CD4-positive, alpha-beta T cell treated with Interleukin-4 for 1 hour (primary cell): Measurements from ENCODE around the gene ZFHX2.

Source experiments
- DNase-seq, 2 donors: peaks; one replicate each; pipeline ENCODE4 v3.0.0-alpha.2; 2020 to 2022

Gene ZFHX2

GRCh38 chr14:23559010-23559925, 7.7 kb upstream of the ZFHX2 start:
- peak; percentile 68 for DNase-seq

GRCh38 chr14:23558346-23559009, 6.9 kb upstream of the ZFHX2 start:
- no peak for DNase-seq

GRCh38 chr14:23557946-23558345, 6.4 kb upstream of the ZFHX2 start:
- no peak for DNase-seq

GRCh38 chr14:23557521-23557920, 6.0 kb upstream of the ZFHX2 start:
- DNase-seq, result no peak

- DNase-seq, result no peak
These were observed 5.3 kb upstream of the ZFHX2 start for GRCh38 chr14:23556700-23557440.

GRCh38 chr14:23555882-23556699, 4.5 kb upstream of the ZFHX2 start, which contains the start of gene THTPA:
THTPA (plus strand) TSS chr14:23556271; CDS start chr14:23556758, 487 bp downstream.
- DNase-seq, result peak; percentile 94

GRCh38 chr14:23555533-23555881, 3.9 kb upstream of the ZFHX2 start:
- no peak for DNase-seq

- no peak for DNase-seq
These were observed 726 bp downstream of the ZFHX2 start for GRCh38 chr14:23550812-23551265.

- no peak for DNase-seq
These were observed 1.3 kb downstream of the ZFHX2 start for GRCh38 chr14:23550131-23550811.

- no peak for DNase-seq
These were observed 2.9 kb downstream of the ZFHX2 start for GRCh38 chr14:23548351-23549318.

GRCh38 chr14:23547924-23548323, 3.6 kb downstream of the ZFHX2 start:
- no peak for DNase-seq

GRCh38 chr14:23546450-23547035, 5.0 kb downstream of the ZFHX2 start:
- no peak for DNase-seq

GRCh38 chr14:23545740-23546365, 5.7 kb downstream of the ZFHX2 start:
- DNase-seq, result no peak

- no peak for DNase-seq
These were observed 6.8 kb downstream of the ZFHX2 start for GRCh38 chr14:23544511-23545447.

GRCh38 chr14:23543403-23543802, 8.2 kb downstream of the ZFHX2 start:
- DNase-seq, result no peak

- no peak for DNase-seq
These were observed 9.3 kb downstream of the ZFHX2 start for GRCh38 chr14:23542261-23542660.

GRCh38 chr14:23540141-23540469, 11.5 kb downstream of the ZFHX2 start:
- DNase-seq, result no peak
